ENCODE data around the gene GNAO1. TPM values are rescaled to one million over a fixed set of nuclear protein-coding genes. Genes with fewer than 3 reads are reported as not detected.

Gene GNAO1
- total and polyA plus RNA-seq, 2 of the 13 experiments (the other 11 are each of a cell fraction or from before 2014, with no cell fraction given): not detected

DNA sequence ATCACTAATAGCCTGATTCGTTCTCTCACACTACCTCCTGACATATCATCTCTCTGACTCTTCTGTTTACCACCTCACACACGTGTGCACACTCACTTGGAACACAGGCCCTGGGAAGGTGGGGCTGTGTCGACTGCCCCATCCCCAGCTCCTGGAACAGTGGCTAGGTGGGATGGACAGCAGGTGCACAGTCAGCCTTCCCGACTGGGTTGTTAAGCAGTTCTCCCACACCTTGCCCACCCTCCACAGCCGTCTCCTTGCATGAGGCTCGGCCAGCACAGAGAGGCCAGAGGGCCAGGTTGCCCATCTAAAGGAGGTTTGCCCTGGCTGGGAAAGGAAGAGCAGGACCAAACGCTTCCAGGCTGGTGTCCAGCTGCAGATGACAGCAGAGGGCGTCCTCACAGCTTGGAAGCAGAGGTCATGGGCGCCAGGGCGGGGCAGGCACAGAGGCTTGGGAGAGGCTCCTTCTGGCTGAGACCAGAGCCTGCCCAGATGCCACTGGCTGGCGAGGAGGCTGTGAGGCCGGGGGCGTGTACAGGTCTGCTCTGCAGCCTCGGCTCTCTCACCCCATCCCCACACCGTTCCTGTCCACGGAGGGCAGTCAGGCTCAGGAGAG, 141.3 kb downstream of the GNAO1 start (continued):
- peak; percentile 39 for TF ChIP-seq RBM39 (IDR thresholded peaks at IDR 0.05; ENCODE audit: low read depth, low read length, poor library complexity, severe bottlenecking)
- TF ChIP-seq IRF2 (CRISPR knock-in tag; IDR thresholded peaks at IDR 0.05): peak; percentile 63; the same call in 1 of the 2 replicates
- TF ChIP-seq PHB2 (IDR thresholded peaks at IDR 0.05; ENCODE audit: partially characterized antibody): no peak
- TF ChIP-seq NRL (CRISPR knock-in tag; IDR thresholded peaks at IDR 0.05; ENCODE audit: borderline replicate concordance): 0 out of 2 replicates have a peak, but pooled peaks have one; percentile 4
- TF ChIP-seq, protein P1, sequence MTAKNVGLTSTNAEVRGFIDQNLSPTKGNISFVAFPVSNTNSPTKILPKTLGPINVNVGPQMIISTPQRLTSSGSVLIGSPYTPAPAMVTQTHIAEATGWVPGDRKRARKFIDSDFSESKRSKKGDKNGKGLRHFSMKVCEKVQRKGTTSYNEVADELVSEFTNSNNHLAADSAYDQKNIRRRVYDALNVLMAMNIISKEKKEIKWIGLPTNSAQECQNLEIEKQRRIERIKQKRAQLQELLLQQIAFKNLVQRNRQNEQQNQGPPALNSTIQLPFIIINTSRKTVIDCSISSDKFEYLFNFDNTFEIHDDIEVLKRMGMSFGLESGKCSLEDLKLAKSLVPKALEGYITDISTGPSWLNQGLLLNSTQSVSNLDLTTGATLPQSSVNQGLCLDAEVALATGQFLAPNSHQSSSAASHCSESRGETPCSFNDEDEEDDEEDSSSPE (CRISPR knock-in tag; IDR thresholded peaks at IDR 0.05): no peak
- no peak for TF ChIP-seq TAF1 (CRISPR knock-in tag; IDR thresholded peaks at IDR 0.05)
- peak; percentile 15 for TF ChIP-seq SKI (IDR thresholded peaks at IDR 0.05; ENCODE audit: partially characterized antibody)
- no peak for TF ChIP-seq SOX6 (IDR thresholded peaks at IDR 0.05)
- peak; percentile 31; the same call in 1 of the 2 replicates for TF ChIP-seq SOX6 (CRISPR knock-in tag; IDR thresholded peaks at IDR 0.05)
- TF ChIP-seq ZNF781 (CRISPR knock-in tag; IDR thresholded peaks at IDR 0.05; ENCODE audit: borderline replicate concordance, not compliant biosample characterization): peak; percentile 37
- TF ChIP-seq ZNF350 (CRISPR knock-in tag; IDR thresholded peaks at IDR 0.05; ENCODE audit: borderline replicate concordance, low read depth): peak; percentile 52
- TF ChIP-seq, protein P2, sequence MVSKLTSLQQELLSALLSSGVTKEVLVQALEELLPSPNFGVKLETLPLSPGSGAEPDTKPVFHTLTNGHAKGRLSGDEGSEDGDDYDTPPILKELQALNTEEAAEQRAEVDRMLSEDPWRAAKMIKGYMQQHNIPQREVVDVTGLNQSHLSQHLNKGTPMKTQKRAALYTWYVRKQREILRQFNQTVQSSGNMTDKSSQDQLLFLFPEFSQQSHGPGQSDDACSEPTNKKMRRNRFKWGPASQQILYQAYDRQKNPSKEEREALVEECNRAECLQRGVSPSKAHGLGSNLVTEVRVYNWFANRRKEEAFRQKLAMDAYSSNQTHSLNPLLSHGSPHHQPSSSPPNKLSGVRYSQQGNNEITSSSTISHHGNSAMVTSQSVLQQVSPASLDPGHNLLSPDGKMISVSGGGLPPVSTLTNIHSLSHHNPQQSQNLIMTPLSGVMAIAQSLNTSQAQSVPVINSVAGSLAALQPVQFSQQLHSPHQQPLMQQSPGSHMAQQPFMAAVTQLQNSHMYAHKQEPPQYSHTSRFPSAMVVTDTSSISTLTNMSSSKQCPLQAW (CRISPR knock-in tag; IDR thresholded peaks at IDR 0.05): peak; percentile 60; the same call in 1 of the 2 replicates
- TF ChIP-seq, protein P3, sequence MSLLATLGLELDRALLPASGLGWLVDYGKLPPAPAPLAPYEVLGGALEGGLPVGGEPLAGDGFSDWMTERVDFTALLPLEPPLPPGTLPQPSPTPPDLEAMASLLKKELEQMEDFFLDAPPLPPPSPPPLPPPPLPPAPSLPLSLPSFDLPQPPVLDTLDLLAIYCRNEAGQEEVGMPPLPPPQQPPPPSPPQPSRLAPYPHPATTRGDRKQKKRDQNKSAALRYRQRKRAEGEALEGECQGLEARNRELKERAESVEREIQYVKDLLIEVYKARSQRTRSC (CRISPR knock-in tag; IDR thresholded peaks at IDR 0.05; ENCODE audit: low read depth): no peak
- TF ChIP-seq, protein P4, sequence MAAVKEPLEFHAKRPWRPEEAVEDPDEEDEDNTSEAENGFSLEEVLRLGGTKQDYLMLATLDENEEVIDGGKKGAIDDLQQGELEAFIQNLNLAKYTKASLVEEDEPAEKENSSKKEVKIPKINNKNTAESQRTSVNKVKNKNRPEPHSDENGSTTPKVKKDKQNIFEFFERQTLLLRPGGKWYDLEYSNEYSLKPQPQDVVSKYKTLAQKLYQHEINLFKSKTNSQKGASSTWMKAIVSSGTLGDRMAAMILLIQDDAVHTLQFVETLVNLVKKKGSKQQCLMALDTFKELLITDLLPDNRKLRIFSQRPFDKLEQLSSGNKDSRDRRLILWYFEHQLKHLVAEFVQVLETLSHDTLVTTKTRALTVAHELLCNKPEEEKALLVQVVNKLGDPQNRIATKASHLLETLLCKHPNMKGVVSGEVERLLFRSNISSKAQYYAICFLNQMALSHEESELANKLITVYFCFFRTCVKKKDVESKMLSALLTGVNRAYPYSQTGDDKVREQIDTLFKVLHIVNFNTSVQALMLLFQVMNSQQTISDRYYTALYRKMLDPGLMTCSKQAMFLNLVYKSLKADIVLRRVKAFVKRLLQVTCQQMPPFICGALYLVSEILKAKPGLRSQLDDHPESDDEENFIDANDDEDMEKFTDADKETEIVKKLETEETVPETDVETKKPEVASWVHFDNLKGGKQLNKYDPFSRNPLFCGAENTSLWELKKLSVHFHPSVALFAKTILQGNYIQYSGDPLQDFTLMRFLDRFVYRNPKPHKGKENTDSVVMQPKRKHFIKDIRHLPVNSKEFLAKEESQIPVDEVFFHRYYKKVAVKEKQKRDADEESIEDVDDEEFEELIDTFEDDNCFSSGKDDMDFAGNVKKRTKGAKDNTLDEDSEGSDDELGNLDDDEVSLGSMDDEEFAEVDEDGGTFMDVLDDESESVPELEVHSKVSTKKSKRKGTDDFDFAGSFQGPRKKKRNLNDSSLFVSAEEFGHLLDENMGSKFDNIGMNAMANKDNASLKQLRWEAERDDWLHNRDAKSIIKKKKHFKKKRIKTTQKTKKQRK (IDR thresholded peaks at IDR 0.05; ENCODE audit: low read length): no peak
- peak; percentile 57; the same call in 1 of the 2 replicates for TF ChIP-seq SP5 (CRISPR knock-in tag; IDR thresholded peaks at IDR 0.05; ENCODE audit: borderline replicate concordance, low read depth)
- TF ChIP-seq DNMT1 (CRISPR knock-in tag; IDR thresholded peaks at IDR 0.05): no peak
- no peak for TF ChIP-seq MXI1 (IDR thresholded peaks at IDR 0.05; ENCODE audit: borderline replicate concordance, low read depth, low read length)
- TF ChIP-seq SRSF4 (IDR thresholded peaks at IDR 0.05; ENCODE audit: low read depth, low read length, poor library complexity, severe bottlenecking): no peak
- peak; percentile 20; the same call in 1 of the 2 replicates for TF ChIP-seq ZNF598 (CRISPR knock-in tag; IDR thresholded peaks at IDR 0.05; ENCODE audit: borderline replicate concordance)

Data from HepG2 (cell line).